Progenitor cell of endocrine pancreas (in vitro differentiated cells): ENCODE data around the gene SCP2. TPM values are rescaled to one million over a fixed set of nuclear protein-coding genes. Genes with fewer than 3 reads are reported as not detected.

ENCODE experiments used
- DNase-seq: peaks from one replicate; pipeline ENCODE4 v3.0.0; 2021; ENCODE audit warnings: low spot score; ENCODE audit not compliant: unreplicated experiment
- H3K27ac Mint-ChIP-seq: 2 replicates; pipeline ENCODE4 v1.8.0; 2021; ENCODE audit warnings: mild to moderate bottlenecking, moderate library complexity, mixed read lengths
- H3K27me3 Mint-ChIP-seq: 2 replicates; pipeline ENCODE4 v1.8.0; 2021; ENCODE audit warnings: mixed read lengths
- H3K36me3 Mint-ChIP-seq: 2 replicates; pipeline ENCODE4 v1.8.0; 2022; ENCODE audit warnings: mixed read lengths; ENCODE audit not compliant: insufficient read depth
- H3K4me1 Mint-ChIP-seq: 2 replicates; pipeline ENCODE4 v1.8.0; 2021; ENCODE audit warnings: low read depth, mixed read lengths
- H3K4me3 Mint-ChIP-seq: 2 replicates; pipeline ENCODE4 v1.8.0; 2021; ENCODE audit warnings: low read depth, mild to moderate bottlenecking, moderate library complexity, mixed read lengths
- H3K9me3 Mint-ChIP-seq: 2 replicates; pipeline ENCODE4 v1.8.0; 2021; ENCODE audit warnings: low read depth, mixed read lengths
- total RNA-seq: library from RNA; stranded (reverse); gene quantifications from 2 replicates; pipeline ENCODE4 v1.2.1, GENCODE V29; 2021
- TF ChIP-seq, protein P1 (sequence below): fragments of 200-600 bp; sonication (generic); IDR thresholded peaks from one replicate; pipeline ENCODE4 v1.5.0; 2021; ENCODE audit warnings: antibody characterized with exemption, mild to moderate bottlenecking; ENCODE audit not compliant: unreplicated experiment

SCP2 gene
- total RNA-seq, 1 donor from 2014 or later = 60.8 TPM

DNA sequence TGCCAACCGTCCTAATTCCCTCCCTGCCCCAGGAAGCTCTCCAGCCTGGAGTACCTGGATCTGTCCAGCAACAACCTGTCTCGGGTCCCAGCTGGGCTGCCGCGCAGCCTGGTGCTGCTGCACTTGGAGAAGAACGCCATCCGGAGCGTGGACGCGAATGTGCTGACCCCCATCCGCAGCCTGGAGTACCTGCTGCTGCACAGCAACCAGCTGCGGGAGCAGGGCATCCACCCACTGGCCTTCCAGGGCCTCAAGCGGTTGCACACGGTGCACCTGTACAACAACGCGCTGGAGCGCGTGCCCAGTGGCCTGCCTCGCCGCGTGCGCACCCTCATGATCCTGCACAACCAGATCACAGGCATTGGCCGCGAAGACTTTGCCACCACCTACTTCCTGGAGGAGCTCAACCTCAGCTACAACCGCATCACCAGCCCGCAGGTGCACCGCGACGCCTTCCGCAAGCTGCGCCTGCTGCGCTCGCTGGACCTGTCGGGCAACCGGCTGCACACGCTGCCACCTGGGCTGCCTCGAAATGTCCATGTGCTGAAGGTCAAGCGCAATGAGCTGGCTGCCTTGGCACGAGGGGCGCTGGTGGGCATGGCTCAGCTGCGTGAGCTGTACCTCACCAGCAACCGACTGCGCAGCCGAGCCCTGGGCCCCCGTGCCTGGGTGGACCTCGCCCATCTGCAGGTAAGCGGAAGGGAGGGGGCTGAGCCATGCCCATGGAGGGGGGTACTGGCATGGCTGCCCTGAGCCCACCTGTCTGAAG, 151.4 kb downstream of the SCP2 start:
- H3K27me3 Mint-ChIP-seq = peaks cover 51% of the 10 kb centered on the region
- H3K9me3 Mint-ChIP-seq = no peaks in the 10 kb centered on the region
- TF ChIP-seq, protein P1, sequence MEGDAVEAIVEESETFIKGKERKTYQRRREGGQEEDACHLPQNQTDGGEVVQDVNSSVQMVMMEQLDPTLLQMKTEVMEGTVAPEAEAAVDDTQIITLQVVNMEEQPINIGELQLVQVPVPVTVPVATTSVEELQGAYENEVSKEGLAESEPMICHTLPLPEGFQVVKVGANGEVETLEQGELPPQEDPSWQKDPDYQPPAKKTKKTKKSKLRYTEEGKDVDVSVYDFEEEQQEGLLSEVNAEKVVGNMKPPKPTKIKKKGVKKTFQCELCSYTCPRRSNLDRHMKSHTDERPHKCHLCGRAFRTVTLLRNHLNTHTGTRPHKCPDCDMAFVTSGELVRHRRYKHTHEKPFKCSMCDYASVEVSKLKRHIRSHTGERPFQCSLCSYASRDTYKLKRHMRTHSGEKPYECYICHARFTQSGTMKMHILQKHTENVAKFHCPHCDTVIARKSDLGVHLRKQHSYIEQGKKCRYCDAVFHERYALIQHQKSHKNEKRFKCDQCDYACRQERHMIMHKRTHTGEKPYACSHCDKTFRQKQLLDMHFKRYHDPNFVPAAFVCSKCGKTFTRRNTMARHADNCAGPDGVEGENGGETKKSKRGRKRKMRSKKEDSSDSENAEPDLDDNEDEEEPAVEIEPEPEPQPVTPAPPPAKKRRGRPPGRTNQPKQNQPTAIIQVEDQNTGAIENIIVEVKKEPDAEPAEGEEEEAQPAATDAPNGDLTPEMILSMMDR = no peak

DNA sequence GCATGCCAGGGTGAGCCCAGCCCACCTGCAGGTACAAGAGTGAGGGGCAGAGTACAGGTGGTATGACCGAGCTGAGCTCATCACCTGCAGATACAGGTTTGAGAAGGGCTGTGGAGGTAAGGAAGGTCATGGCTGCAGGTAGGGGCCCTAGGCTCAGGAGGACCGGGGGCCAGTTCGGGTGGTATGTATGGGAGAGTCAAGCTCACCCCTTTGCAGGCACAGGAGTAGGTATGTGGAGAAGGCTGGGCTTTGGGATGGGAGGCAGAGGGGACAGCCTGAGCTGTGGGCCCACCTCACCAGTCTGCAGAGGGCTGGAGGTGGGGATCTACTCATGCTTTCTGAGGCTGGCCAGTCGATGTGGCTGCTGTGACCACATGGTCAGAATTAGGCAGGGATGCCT, 152.2 kb downstream of the SCP2 start:
- H3K36me3 Mint-ChIP-seq = no peaks in the 10 kb centered on the region
- H3K27me3 Mint-ChIP-seq = peaks cover 52% of the 10 kb centered on the region
- no peak overlapping the region for H3K27ac Mint-ChIP-seq
- no peaks in the 10 kb centered on the region for H3K9me3 Mint-ChIP-seq
- TF ChIP-seq, protein P1 = no peak
- H3K4me3 Mint-ChIP-seq = no peak overlapping the region
- DNase-seq = no peak
- H3K4me1 Mint-ChIP-seq = no peaks in the 10 kb centered on the region

More for the DNA sequence above, 151.4 kb downstream of the SCP2 start:
- H3K27ac Mint-ChIP-seq = no peak overlapping the region
- no peak overlapping the region for H3K4me3 Mint-ChIP-seq
- no peak for DNase-seq
- H3K36me3 Mint-ChIP-seq = no peaks in the 10 kb centered on the region
- no peaks in the 10 kb centered on the region for H3K4me1 Mint-ChIP-seq

DNA sequence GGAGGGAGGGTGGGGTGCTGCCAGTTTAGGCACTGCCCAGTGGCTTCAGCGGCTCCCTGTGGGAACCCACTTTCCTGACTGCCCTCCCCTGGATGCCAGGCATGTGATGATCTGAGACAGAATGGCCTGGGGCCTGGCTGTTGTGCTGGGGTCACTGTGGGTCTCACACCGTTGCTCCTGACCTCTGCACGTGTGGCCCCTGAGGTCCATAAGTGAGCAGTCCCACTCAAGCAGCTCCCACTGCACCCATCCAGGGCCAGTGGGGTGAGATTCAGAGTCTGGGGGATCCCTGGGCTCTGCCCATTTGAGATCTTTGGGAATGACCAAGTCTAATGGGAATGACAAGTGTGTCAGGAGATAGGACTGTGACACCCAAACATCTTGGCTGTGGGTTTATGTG, 153.0 kb downstream of the SCP2 start:
- TF ChIP-seq, protein P1 = no peak
- Mint-ChIP-seq H3K36me3 (no peaks in the 10 kb centered on the region), H3K9me3 (no peaks in the 10 kb centered on the region), H3K27me3 (peaks cover 58% of the 10 kb centered on the region), H3K4me1 (no peaks in the 10 kb centered on the region), H3K4me3 (no peak overlapping the region), H3K27ac (no peak overlapping the region)
- no peak for DNase-seq

DNA sequence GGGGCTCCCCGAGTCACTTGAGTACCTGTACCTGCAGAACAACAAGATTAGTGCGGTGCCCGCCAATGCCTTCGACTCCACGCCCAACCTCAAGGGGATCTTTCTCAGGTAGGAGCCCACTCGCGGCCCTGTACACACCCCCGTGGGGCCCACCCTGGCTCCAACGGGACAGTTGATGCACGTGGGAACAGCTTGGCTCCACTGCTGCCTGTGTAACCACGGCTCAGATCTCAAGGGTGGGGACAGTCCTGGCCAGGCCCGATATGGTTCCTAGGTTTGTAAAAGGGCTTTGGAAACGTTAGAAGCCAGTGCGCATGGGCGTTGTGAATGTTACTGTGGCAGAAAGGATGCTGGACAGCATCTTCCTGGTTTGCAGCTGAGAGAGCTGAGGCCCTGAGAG, 153.7 kb downstream of the SCP2 start:
- H3K36me3 Mint-ChIP-seq = no peaks in the 10 kb centered on the region
- no peak overlapping the region for H3K4me3 Mint-ChIP-seq
- H3K27ac Mint-ChIP-seq = no peak overlapping the region
- TF ChIP-seq, protein P1 = no peak
- H3K27me3 Mint-ChIP-seq = peaks cover 58% of the 10 kb centered on the region
- H3K9me3 Mint-ChIP-seq = no peaks in the 10 kb centered on the region
- no peaks in the 10 kb centered on the region for H3K4me1 Mint-ChIP-seq
- no peak for DNase-seq

DNA sequence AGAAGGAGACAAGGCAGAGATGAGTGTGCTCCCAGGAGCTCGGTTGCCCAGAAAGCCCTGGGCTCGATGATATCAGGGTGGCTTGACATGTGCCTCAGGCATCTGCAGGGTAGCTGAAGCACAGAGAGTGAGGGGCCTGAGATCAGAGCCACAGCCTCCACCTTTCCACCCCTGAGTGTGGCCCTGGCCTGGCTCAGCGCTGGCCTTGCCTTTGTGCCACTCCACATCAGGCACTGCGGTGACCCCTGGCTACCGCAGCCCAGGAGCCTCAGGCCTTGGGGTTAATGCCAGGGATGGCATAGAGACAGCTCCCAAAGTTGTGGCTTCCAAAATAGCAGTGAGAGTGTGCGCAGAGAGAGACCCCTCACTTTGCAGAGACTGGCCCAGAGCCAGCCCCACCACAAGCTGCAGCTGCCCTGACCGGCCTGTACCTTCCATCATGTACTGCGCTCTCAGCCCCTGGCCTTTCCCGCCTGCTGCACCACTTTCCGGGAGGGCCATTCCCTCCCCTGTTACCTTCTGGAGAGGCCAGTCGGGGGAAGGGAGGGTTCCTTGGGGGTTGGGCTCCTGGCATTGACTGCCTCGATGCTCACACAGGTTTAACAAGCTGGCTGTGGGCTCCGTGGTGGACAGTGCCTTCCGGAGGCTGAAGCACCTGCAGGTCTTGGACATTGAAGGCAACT, 154.4 kb downstream of the SCP2 start:
- TF ChIP-seq, protein P1 = no peak
- Mint-ChIP-seq H3K4me3 (no peak overlapping the region), H3K27ac (no peak overlapping the region), H3K36me3 (no peaks in the 10 kb centered on the region), H3K4me1 (no peaks in the 10 kb centered on the region), H3K27me3 (peaks cover 62% of the 10 kb centered on the region), H3K9me3 (no peaks in the 10 kb centered on the region)
- DNase-seq = no peak
